ENCODE results near the gene CRX.

Gene CRX

GRCh38 chr19:47826800-47827199 is 5.1 kb downstream of the CRX start:
- H2BK5ac ChIP-seq (ENCODE audit: low read depth, low read length, poor library complexity, severe bottlenecking) = no peak overlapping the region
- H2BK120ac ChIP-seq (ENCODE audit: low read depth, low read length) = no peak overlapping the region
- peaks cover 8 to 27% of the 10 kb centered on the region in 2 experiments for H3K27me3 ChIP-seq (ENCODE audit: control insufficient read depth in 1 of 2, insufficient read depth in 1 of 2, low read length in 2 of 2)
- no peak overlapping the region for H3K14ac ChIP-seq (ENCODE audit: low read length in 2 of 2)
- H3K4me2 ChIP-seq (ENCODE audit: low read length, poor library complexity, severe bottlenecking) = no peak overlapping the region
- no peak overlapping the region for H2AK5ac ChIP-seq (ENCODE audit: low read length, severe bottlenecking)
- H3K9me3 ChIP-seq (ENCODE audit: control insufficient read depth, low read length) = peaks cover 5% of the 10 kb centered on the region
- no peak overlapping the region for H3K23ac ChIP-seq (ENCODE audit: low read length in 2 of 2)
- no peaks in the 10 kb centered on the region for H3K79me1 ChIP-seq (replicated peaks; ENCODE audit: low read length, poor library complexity, severe bottlenecking)
- no peak overlapping the region for H2BK15ac ChIP-seq (ENCODE audit: low read depth, poor library complexity, severe bottlenecking)
- H3K4ac ChIP-seq (ENCODE audit: low read depth in 1 of 2, low read length in 2 of 2) = no peak overlapping the region
- H3K36me3 ChIP-seq (ENCODE audit: control insufficient read depth in 1 of 2, insufficient read depth in 2 of 2, low read depth in 1 of 2, low read length in 2 of 2) = no peaks in the 10 kb centered on the region
- no peak overlapping the region for H3K18ac ChIP-seq (ENCODE audit: low read depth in 1 of 2, low read length in 2 of 2)
- no peak overlapping the region for H4K91ac ChIP-seq (ENCODE audit: low read length)
- no peaks in the 10 kb centered on the region for H3K4me1 ChIP-seq (ENCODE audit: control insufficient read depth, insufficient read depth, low read depth, low read length)
- no peak overlapping the region for H2BK12ac ChIP-seq (ENCODE audit: low read length in 2 of 2)
- H2AFZ ChIP-seq (ENCODE audit: low read depth, low read length) = no peak overlapping the region
- DNase-seq = no peak
- H3K9ac ChIP-seq (ENCODE audit: low read length) = no peak overlapping the region
- no peak overlapping the region for H3K27ac ChIP-seq (ENCODE audit: low read length, poor library complexity, severe bottlenecking)
- no peak overlapping the region for H4K8ac ChIP-seq (ENCODE audit: low read length)
- no peak overlapping the region for H3K4me3 ChIP-seq (ENCODE audit: insufficient read depth in 1 of 2, low read depth in 1 of 2, low read length in 2 of 2)
- WGBS = 81% methylated on average over 6 of the region's 6 CpGs

GRCh38 chr19:47832723-47833122 is 11.0 kb downstream of the CRX start:
- H3K14ac ChIP-seq (ENCODE audit: low read length in 2 of 2) = no peak overlapping the region
- H3K4me2 ChIP-seq (ENCODE audit: low read length, poor library complexity, severe bottlenecking) = no peak overlapping the region
- no peak overlapping the region for H2AK5ac ChIP-seq (ENCODE audit: low read length, severe bottlenecking)
- H2BK5ac ChIP-seq (ENCODE audit: low read depth, low read length, poor library complexity, severe bottlenecking) = no peak overlapping the region
- no peak overlapping the region for H3K23ac ChIP-seq (ENCODE audit: low read length in 2 of 2)
- no peak overlapping the region for H3K4me3 ChIP-seq (ENCODE audit: insufficient read depth in 1 of 2, low read depth in 1 of 2, low read length in 2 of 2)
- H3K9me3 ChIP-seq (ENCODE audit: control insufficient read depth, low read length) = no peaks in the 10 kb centered on the region
- H2BK12ac ChIP-seq (ENCODE audit: low read length in 2 of 2) = no peak overlapping the region
- no peaks in the 10 kb centered on the region for H3K4me1 ChIP-seq (ENCODE audit: control insufficient read depth, insufficient read depth, low read depth, low read length)
- H3K4ac ChIP-seq (ENCODE audit: low read depth in 1 of 2, low read length in 2 of 2) = no peak overlapping the region
- no peak overlapping the region for H2BK15ac ChIP-seq (ENCODE audit: low read depth, poor library complexity, severe bottlenecking)
- no peaks in the 10 kb centered on the region for H3K36me3 ChIP-seq (ENCODE audit: control insufficient read depth in 1 of 2, insufficient read depth in 2 of 2, low read depth in 1 of 2, low read length in 2 of 2)
- H4K91ac ChIP-seq (ENCODE audit: low read length) = no peak overlapping the region
- no peak overlapping the region for H3K18ac ChIP-seq (ENCODE audit: low read depth in 1 of 2, low read length in 2 of 2)
- no peaks in the 10 kb centered on the region for H3K79me1 ChIP-seq (replicated peaks; ENCODE audit: low read length, poor library complexity, severe bottlenecking)
- H2AFZ ChIP-seq (ENCODE audit: low read depth, low read length) = no peak overlapping the region
- DNase-seq = no peak
- no peak overlapping the region for H3K27ac ChIP-seq (ENCODE audit: low read length, poor library complexity, severe bottlenecking)
- H2BK120ac ChIP-seq (ENCODE audit: low read depth, low read length) = no peak overlapping the region
- no peak overlapping the region for H4K8ac ChIP-seq (ENCODE audit: low read length)
- WGBS = 54% methylated on average over 1 of the region's 4 CpGs
- H3K9ac ChIP-seq (ENCODE audit: low read length) = no peak overlapping the region
- H3K27me3 ChIP-seq (ENCODE audit: control insufficient read depth in 1 of 2, insufficient read depth in 1 of 2, low read length in 2 of 2) = peaks cover 0 to 11% of the 10 kb centered on the region in 2 experiments

DNA sequence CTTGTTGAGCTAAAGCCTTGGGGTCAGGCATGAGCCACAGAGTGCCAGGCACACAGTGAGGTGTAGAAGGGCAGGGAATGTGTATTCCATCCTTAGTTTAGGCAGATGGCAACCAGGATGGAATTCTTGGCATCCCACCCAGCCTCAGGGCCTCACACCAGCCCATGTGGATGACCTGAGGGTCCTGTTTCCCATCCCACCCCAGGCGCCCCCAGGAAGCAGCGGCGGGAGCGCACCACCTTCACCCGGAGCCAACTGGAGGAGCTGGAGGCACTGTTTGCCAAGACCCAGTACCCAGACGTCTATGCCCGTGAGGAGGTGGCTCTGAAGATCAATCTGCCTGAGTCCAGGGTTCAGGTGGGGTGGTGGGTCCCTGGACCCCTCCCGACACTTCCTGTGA is 14.3 kb downstream of the CRX start:
- H4K91ac ChIP-seq (ENCODE audit: low read length) = no peak overlapping the region
- no peak overlapping the region for H3K9ac ChIP-seq (ENCODE audit: low read length)
- H2BK120ac ChIP-seq (ENCODE audit: low read depth, low read length) = no peak overlapping the region
- H3K18ac ChIP-seq (ENCODE audit: low read depth in 1 of 2, low read length in 2 of 2) = no peak overlapping the region
- H3K9me3 ChIP-seq (ENCODE audit: control insufficient read depth, low read length) = no peaks in the 10 kb centered on the region
- peaks cover 8 to 16% of the 10 kb centered on the region in 2 experiments for H3K27me3 ChIP-seq (ENCODE audit: control insufficient read depth in 1 of 2, insufficient read depth in 1 of 2, low read length in 2 of 2)
- no peak overlapping the region for H3K14ac ChIP-seq (ENCODE audit: low read length in 2 of 2)
- H3K4me2 ChIP-seq (ENCODE audit: low read length, poor library complexity, severe bottlenecking) = no peak overlapping the region
- no peak overlapping the region for H3K4me3 ChIP-seq (ENCODE audit: insufficient read depth in 1 of 2, low read depth in 1 of 2, low read length in 2 of 2)
- no peak overlapping the region for H2BK5ac ChIP-seq (ENCODE audit: low read depth, low read length, poor library complexity, severe bottlenecking)
- H4K8ac ChIP-seq (ENCODE audit: low read length) = no peak overlapping the region
- no peak overlapping the region for H3K27ac ChIP-seq (ENCODE audit: low read length, poor library complexity, severe bottlenecking)
- no peak overlapping the region for H3K4ac ChIP-seq (ENCODE audit: low read depth in 1 of 2, low read length in 2 of 2)
- H2BK12ac ChIP-seq (ENCODE audit: low read length in 2 of 2) = no peak overlapping the region
- H3K36me3 ChIP-seq (ENCODE audit: control insufficient read depth in 1 of 2, insufficient read depth in 2 of 2, low read depth in 1 of 2, low read length in 2 of 2) = no peaks in the 10 kb centered on the region
- no peak overlapping the region for H2AK5ac ChIP-seq (ENCODE audit: low read length, severe bottlenecking)
- H3K4me1 ChIP-seq (ENCODE audit: control insufficient read depth, insufficient read depth, low read depth, low read length) = no peaks in the 10 kb centered on the region
- H3K79me1 ChIP-seq (replicated peaks; ENCODE audit: low read length, poor library complexity, severe bottlenecking) = no peaks in the 10 kb centered on the region
- no peak for DNase-seq
- 80% methylated on average over 8 of the region's 8 CpGs for WGBS
- H2BK15ac ChIP-seq (ENCODE audit: low read depth, poor library complexity, severe bottlenecking) = no peak overlapping the region
- H2AFZ ChIP-seq (ENCODE audit: low read depth, low read length) = no peak overlapping the region
- H3K23ac ChIP-seq (ENCODE audit: low read length in 2 of 2) = no peak overlapping the region

DNA sequence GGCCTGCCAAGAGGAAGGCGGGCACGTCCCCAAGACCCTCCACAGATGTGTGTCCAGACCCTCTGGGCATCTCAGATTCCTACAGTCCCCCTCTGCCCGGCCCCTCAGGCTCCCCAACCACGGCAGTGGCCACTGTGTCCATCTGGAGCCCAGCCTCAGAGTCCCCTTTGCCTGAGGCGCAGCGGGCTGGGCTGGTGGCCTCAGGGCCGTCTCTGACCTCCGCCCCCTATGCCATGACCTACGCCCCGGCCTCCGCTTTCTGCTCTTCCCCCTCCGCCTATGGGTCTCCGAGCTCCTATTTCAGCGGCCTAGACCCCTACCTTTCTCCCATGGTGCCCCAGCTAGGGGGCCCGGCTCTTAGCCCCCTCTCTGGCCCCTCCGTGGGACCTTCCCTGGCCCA is 17.7 kb downstream of the CRX start:
- no peaks in the 10 kb centered on the region for H3K4me1 ChIP-seq (ENCODE audit: control insufficient read depth, insufficient read depth, low read depth, low read length)
- no peak overlapping the region for H2BK120ac ChIP-seq (ENCODE audit: low read depth, low read length)
- no peaks in the 10 kb centered on the region for H3K36me3 ChIP-seq (ENCODE audit: control insufficient read depth in 1 of 2, insufficient read depth in 2 of 2, low read depth in 1 of 2, low read length in 2 of 2)
- H3K23ac ChIP-seq (ENCODE audit: low read length in 2 of 2) = no peak overlapping the region
- H3K27me3 ChIP-seq (ENCODE audit: control insufficient read depth in 1 of 2, insufficient read depth in 1 of 2, low read length in 2 of 2) = peaks cover 22 to 46% of the 10 kb centered on the region in 2 experiments
- H2AFZ ChIP-seq (ENCODE audit: low read depth, low read length) = no peak overlapping the region
- peak overlapping the region; percentile 83 for H2BK15ac ChIP-seq (ENCODE audit: low read depth, poor library complexity, severe bottlenecking)
- DNase-seq = no peak
- H3K4me2 ChIP-seq (ENCODE audit: low read length, poor library complexity, severe bottlenecking) = no peak overlapping the region
- no peak overlapping the region for H3K27ac ChIP-seq (ENCODE audit: low read length, poor library complexity, severe bottlenecking)
- no peak overlapping the region for H3K18ac ChIP-seq (ENCODE audit: low read depth in 1 of 2, low read length in 2 of 2)
- H3K4me3 ChIP-seq (ENCODE audit: insufficient read depth in 1 of 2, low read depth in 1 of 2, low read length in 2 of 2) = no peak overlapping the region
- H2AK5ac ChIP-seq (ENCODE audit: low read length, severe bottlenecking) = no peak overlapping the region
- H2BK12ac ChIP-seq (ENCODE audit: low read length in 2 of 2) = no peak overlapping the region
- H3K79me1 ChIP-seq (replicated peaks; ENCODE audit: low read length, poor library complexity, severe bottlenecking) = no peaks in the 10 kb centered on the region
- H2BK5ac ChIP-seq (ENCODE audit: low read depth, low read length, poor library complexity, severe bottlenecking) = no peak overlapping the region
- 86% methylated on average over 16 of the region's 16 CpGs for whole genome bisulfite sequencing
- no peak overlapping the region for H4K8ac ChIP-seq (ENCODE audit: low read length)
- H3K14ac ChIP-seq (ENCODE audit: low read length in 2 of 2) = no peak overlapping the region
- no peak overlapping the region for H3K9ac ChIP-seq (ENCODE audit: low read length)
- no peak overlapping the region for H4K91ac ChIP-seq (ENCODE audit: low read length)
- H3K4ac ChIP-seq (ENCODE audit: low read depth in 1 of 2, low read length in 2 of 2) = no peak overlapping the region
- H3K9me3 ChIP-seq (ENCODE audit: control insufficient read depth, low read length) = no peaks in the 10 kb centered on the region

Measured in mesenchymal stem cell (in vitro differentiated cells and primary cell).